ENCODE data around the gene MRPL27.

MRPL27 gene

DNA sequence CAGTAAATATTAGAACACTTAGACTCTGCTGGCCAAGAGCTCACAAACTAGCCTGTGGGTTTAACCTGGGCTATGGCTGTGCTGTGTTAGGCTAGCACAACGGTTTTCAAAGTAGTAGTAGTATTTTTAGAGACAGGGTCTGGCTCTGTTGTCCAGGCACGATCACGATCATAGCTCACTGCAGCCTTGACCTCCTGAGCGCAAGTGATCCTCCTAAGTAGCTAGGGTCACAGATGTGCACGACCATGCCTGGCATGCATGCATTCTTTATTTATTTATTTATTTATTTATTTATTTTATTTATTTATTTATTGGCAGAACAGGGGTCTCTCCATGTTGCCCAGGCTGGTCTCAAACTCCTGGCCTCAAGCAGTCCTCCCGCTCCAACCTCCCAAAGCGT, 10.3 kb downstream of the MRPL27 start (continued):
- peak; percentile 63; the same call in 1 of the 2 replicates for TF ChIP-seq ZNF558 (tag by site-specific recombination; IDR thresholded peaks at IDR 0.05)
- TF ChIP-seq, protein P1, sequence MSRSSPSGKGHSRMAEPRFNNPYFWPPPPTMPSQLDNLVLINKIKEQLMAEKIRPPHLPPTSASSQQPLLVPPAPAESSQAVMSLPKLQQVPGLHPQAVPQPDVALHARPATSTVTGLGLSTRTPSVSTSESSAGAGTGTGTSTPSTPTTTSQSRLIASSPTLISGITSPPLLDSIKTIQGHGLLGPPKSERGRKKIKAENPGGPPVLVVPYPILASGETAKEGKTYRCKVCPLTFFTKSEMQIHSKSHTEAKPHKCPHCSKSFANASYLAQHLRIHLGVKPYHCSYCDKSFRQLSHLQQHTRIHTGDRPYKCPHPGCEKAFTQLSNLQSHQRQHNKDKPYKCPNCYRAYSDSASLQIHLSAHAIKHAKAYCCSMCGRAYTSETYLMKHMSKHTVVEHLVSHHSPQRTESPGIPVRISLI (tag by site-specific recombination; IDR thresholded peaks at IDR 0.05) = no peak
- TF ChIP-seq ZFP41 (tag by site-specific recombination; IDR thresholded peaks at IDR 0.05; ENCODE audit: borderline replicate concordance) = no peak
- no peak for TF ChIP-seq ZSCAN23 (tag by site-specific recombination; IDR thresholded peaks at IDR 0.05)
- peak; percentile 94 for TF ChIP-seq ZNF394 (tag by site-specific recombination; IDR thresholded peaks at IDR 0.05; ENCODE audit: borderline replicate concordance)
- TF ChIP-seq ZNF274 (IDR thresholded peaks at IDR 0.05; ENCODE audit: low read length) = no peak
- no peak for TF ChIP-seq ZNF274 (tag by site-specific recombination; IDR thresholded peaks at IDR 0.05; ENCODE audit: borderline replicate concordance)
- no peak for TF ChIP-seq ZNF114 (tag by site-specific recombination; IDR thresholded peaks at IDR 0.05)
- no peak for TF ChIP-seq ZNF24 (tag by site-specific recombination; IDR thresholded peaks at IDR 0.05)
- TF ChIP-seq ZNF518A (tag by site-specific recombination; conservative IDR thresholded peaks at IDR 0.05; ENCODE audit: low read depth) = peak; percentile 86
- no peak for TF ChIP-seq ZNF112 (tag by site-specific recombination; IDR thresholded peaks at IDR 0.05)
- TF ChIP-seq GLIS1 (tag by site-specific recombination; IDR thresholded peaks at IDR 0.05) = no peak
- TF ChIP-seq ZNF184 (tag by site-specific recombination; IDR thresholded peaks at IDR 0.05) = no peak
- no peak for TF ChIP-seq KLF8 (tag by site-specific recombination; IDR thresholded peaks at IDR 0.05)
- no peak for TF ChIP-seq ZNF701 (tag by site-specific recombination; IDR thresholded peaks at IDR 0.05)
- TF ChIP-seq ZSCAN30 (tag by site-specific recombination; IDR thresholded peaks at IDR 0.05) = no peak
- no peak for TF ChIP-seq SCRT1 (tag by site-specific recombination; IDR thresholded peaks at IDR 0.05; ENCODE audit: borderline replicate concordance)

GRCh38 chr17:50361561-50362480, 11.2 kb downstream of the MRPL27 start:
- Histone ChIP-seq H3K9me3 (ENCODE audit: control insufficient read depth, insufficient read depth, low read depth, low read length) (no peaks in the 10 kb centered on the region), H3K27ac (ENCODE audit: extremely low read depth, low read depth, low read length) (no peak overlapping the region), H3K36me3 (ENCODE audit: control insufficient read depth in 2 of 2, insufficient read depth in 1 of 2, low read length in 2 of 2) (peaks cover 9 to 78% of the 10 kb centered on the region in 2 experiments; a peak in 2 of 3 replicates), H3K4me1 (ENCODE audit: control insufficient read depth, insufficient read depth, low read length) (0 out of 2 replicates have a peak, but pooled peaks cover 5% of the 10 kb centered on the region), H3K4me3 (ENCODE audit: low read depth, low read length) (no peak overlapping the region)
- ChIA-PET POLR2A (interaction anchor here (0.7 to 2.7 kb wide), 11 partner anchors 10 to 309 kb away, joined by 3 to 15 read pairs (median 8); partner anchors contain the start of genes EME1, LRRC59, MRPL27 and RSAD1), CTCF (interaction anchor here (0.6 to 5.5 kb wide), 47 partner anchors 7 to 454 kb away, joined by 3 to 54 read pairs (median 4); partner anchors contain the start of genes EME1, LRRC59, MRPL27 and RSAD1)
- TF ChIP-seq ZNF843 (tag by site-specific recombination; IDR thresholded peaks at IDR 0.05) (no peak), ZNF514 (tag by site-specific recombination; IDR thresholded peaks at IDR 0.05) (no peak), ZNF292 (tag by site-specific recombination; IDR thresholded peaks at IDR 0.05; ENCODE audit: borderline replicate concordance, low read depth) (no peak), ZNF530 (tag by site-specific recombination; IDR thresholded peaks at IDR 0.05; ENCODE audit: low read depth) (no peak), ZBTB17 (tag by site-specific recombination; IDR thresholded peaks at IDR 0.05) (peak; percentile 43; the same call in 1 of the 2 replicates)
- TF ChIP-seq, protein P2, sequence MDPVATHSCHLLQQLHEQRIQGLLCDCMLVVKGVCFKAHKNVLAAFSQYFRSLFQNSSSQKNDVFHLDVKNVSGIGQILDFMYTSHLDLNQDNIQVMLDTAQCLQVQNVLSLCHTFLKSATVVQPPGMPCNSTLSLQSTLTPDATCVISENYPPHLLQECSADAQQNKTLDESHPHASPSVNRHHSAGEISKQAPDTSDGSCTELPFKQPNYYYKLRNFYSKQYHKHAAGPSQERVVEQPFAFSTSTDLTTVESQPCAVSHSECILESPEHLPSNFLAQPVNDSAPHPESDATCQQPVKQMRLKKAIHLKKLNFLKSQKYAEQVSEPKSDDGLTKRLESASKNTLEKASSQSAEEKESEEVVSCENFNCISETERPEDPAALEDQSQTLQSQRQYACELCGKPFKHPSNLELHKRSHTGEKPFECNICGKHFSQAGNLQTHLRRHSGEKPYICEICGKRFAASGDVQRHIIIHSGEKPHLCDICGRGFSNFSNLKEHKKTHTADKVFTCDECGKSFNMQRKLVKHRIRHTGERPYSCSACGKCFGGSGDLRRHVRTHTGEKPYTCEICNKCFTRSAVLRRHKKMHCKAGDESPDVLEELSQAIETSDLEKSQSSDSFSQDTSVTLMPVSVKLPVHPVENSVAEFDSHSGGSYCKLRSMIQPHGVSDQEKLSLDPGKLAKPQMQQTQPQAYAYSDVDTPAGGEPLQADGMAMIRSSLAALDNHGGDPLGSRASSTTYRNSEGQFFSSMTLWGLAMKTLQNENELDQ (tag by site-specific recombination; IDR thresholded peaks at IDR 0.05; ENCODE audit: low read depth) = no peak
- TF ChIP-seq, protein P3, sequence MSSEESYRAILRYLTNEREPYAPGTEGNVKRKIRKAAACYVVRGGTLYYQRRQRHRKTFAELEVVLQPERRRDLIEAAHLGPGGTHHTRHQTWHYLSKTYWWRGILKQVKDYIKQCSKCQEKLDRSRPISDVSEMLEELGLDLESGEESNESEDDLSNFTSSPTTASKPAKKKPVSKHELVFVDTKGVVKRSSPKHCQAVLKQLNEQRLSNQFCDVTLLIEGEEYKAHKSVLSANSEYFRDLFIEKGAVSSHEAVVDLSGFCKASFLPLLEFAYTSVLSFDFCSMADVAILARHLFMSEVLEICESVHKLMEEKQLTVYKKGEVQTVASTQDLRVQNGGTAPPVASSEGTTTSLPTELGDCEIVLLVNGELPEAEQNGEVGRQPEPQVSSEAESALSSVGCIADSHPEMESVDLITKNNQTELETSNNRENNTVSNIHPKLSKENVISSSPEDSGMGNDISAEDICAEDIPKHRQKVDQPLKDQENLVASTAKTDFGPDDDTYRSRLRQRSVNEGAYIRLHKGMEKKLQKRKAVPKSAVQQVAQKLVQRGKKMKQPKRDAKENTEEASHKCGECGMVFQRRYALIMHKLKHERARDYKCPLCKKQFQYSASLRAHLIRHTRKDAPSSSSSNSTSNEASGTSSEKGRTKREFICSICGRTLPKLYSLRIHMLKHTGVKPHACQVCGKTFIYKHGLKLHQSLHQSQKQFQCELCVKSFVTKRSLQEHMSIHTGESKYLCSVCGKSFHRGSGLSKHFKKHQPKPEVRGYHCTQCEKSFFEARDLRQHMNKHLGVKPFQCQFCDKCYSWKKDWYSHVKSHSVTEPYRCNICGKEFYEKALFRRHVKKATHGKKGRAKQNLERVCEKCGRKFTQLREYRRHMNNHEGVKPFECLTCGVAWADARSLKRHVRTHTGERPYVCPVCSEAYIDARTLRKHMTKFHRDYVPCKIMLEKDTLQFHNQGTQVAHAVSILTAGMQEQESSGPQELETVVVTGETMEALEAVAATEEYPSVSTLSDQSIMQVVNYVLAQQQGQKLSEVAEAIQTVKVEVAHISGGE (tag by site-specific recombination; conservative IDR thresholded peaks at IDR 0.05; ENCODE audit: low read depth) = no peak
